SH-SY5Y (cell line): Measurements from ENCODE around the gene DPYD.

ENCODE experiments used
- GATA2 ChIP-seq: IDR thresholded peaks from 2 replicates; pipeline ENCODE4 v1.6.1; 2011; ENCODE audit warnings: mild to moderate bottlenecking, low read depth, low read length
- GATA3 ChIP-seq: IDR thresholded peaks from 2 replicates; pipeline ENCODE4 v1.6.1; 2011; ENCODE audit warnings: low read depth, mild to moderate bottlenecking, low read length, moderate library complexity

DNA sequence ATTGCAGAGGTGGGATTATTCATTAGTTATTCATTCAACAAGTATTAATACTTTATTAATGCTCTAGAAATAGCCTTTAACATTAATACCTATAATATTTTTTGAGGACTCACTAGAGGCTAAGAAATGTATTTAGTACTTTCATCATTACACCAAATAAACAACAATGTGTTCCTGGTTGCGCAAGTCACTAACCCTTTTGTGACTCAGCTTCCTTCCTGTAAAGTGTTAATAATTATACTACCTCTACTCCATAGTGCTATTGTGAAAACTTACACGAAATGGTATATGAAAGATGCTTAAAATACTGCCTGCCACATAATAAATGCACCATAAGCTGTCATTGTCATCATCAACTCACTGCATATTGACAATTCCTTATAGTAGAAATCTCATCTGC is 431.0 kb downstream of the DPYD start:
- no peak for TF ChIP-seq GATA2
- no peak for TF ChIP-seq GATA3
